GM23338 (cell line): Measurements from ENCODE around the gene ELFN1. TPM values are rescaled to one million over a fixed set of nuclear protein-coding genes. Genes with fewer than 3 reads are reported as not detected.

Experiments used
- ATAC-seq: fragments of 200-7000 bp; cut with Tn5 transposase; 3 replicates; pipeline ENCODE4 v1.9.1; 2020
- DNase-seq: peaks from one replicate; pipeline ENCODE4 v3.0.0-alpha.2; 2015; ENCODE audit warnings: low spot score
- H2AFZ ChIP-seq: fragments of 200-600 bp; sonication (generic); 2 replicates; pipeline ENCODE4 v1.8.0; 2016; ENCODE audit warnings: antibody characterized with exemption, mild to moderate bottlenecking, moderate library complexity
- H3F3A ChIP-seq: fragments of 200-600 bp; sonication (generic); replicated peaks from 2 replicates; pipeline ENCODE4 v1.8.0; 2017; ENCODE audit warnings: antibody characterized with exemption, mixed run types, low read depth
- H3K27ac ChIP-seq: fragments of 200-600 bp; sonication (generic); 2 replicates; pipeline ENCODE4 v1.6.1; 2016; ENCODE audit warnings: low read depth
- H3K27me3 ChIP-seq: fragments of 200-600 bp; sonication (generic); 2 replicates; pipeline ENCODE4 v1.8.0; 2016; ENCODE audit warnings: mild to moderate bottlenecking, mixed run types, moderate library complexity; ENCODE audit not compliant: insufficient read depth
- H3K36me3 ChIP-seq: fragments of 200-600 bp; sonication (generic); 2 replicates; pipeline ENCODE4 v1.8.0; 2016; ENCODE audit warnings: mild to moderate bottlenecking; ENCODE audit not compliant: insufficient read depth
- H3K4me1 ChIP-seq: fragments of 200-600 bp; sonication (generic); 2 replicates; pipeline ENCODE4 v1.8.0; 2016; ENCODE audit warnings: mild to moderate bottlenecking, moderate library complexity; ENCODE audit not compliant: insufficient read depth
- H3K4me2 ChIP-seq: fragments of 200-600 bp; sonication (generic); 2 replicates; pipeline ENCODE4 v1.7.1; 2017; ENCODE audit warnings: mixed run types
- H3K4me3 ChIP-seq: fragments of 200-600 bp; sonication (generic); 2 replicates; pipeline ENCODE4 v1.6.1; 2016; ENCODE audit warnings: mixed run types
- H3K79me2 ChIP-seq: fragments of 200-600 bp; sonication (generic); replicated peaks from 2 replicates; pipeline ENCODE4 v1.8.0; 2017; ENCODE audit warnings: mild to moderate bottlenecking; ENCODE audit not compliant: insufficient read depth
- H3K9me2 ChIP-seq: fragments of 200-600 bp; sonication (generic); 2 replicates; pipeline ENCODE4 v1.8.0; 2017; ENCODE audit not compliant: insufficient read depth
- H4K20me1 ChIP-seq: fragments of 200-600 bp; sonication (generic); replicated peaks from 2 replicates; pipeline ENCODE4 v1.8.0; 2017; ENCODE audit warnings: mild to moderate bottlenecking; ENCODE audit not compliant: insufficient read depth
- H3K27ac Mint-ChIP-seq: 2 replicates; pipeline ENCODE4 v1.8.0; 2020; ENCODE audit warnings: inconsistent platforms, mild to moderate bottlenecking, moderate library complexity, mixed read lengths
- H3K27me3 Mint-ChIP-seq: 3 replicates; pipeline ENCODE4 v1.8.0; 2022; ENCODE audit warnings: low read depth, mild to moderate bottlenecking, moderate library complexity, mixed read lengths, inconsistent platforms; ENCODE audit not compliant: insufficient read depth, poor library complexity
- H3K36me3 Mint-ChIP-seq: 3 replicates; pipeline ENCODE4 v1.8.0; 2021; ENCODE audit warnings: low read depth, mild to moderate bottlenecking, inconsistent platforms, moderate library complexity, mixed read lengths
- H3K4me1 Mint-ChIP-seq: 3 replicates; pipeline ENCODE4 v1.8.0; 2020; ENCODE audit warnings: mild to moderate bottlenecking, inconsistent platforms, mixed read lengths
- H3K4me3 Mint-ChIP-seq: 3 replicates; pipeline ENCODE4 v1.8.0; 2021; ENCODE audit warnings: moderate library complexity, mild to moderate bottlenecking, inconsistent platforms, mixed read lengths
- H3K9me3 Mint-ChIP-seq: 3 replicates; pipeline ENCODE4 v1.8.0; 2020; ENCODE audit warnings: moderate library complexity, mild to moderate bottlenecking, inconsistent platforms, mixed read lengths
- CREB1 ChIP-seq: fragments of 250-450 bp; sonication (Bioruptor Pico); IDR thresholded peaks from 2 replicates; pipeline ENCODE4 v1.5.0; 2020; ENCODE audit warnings: low read depth, mild to moderate bottlenecking, moderate library complexity
- EZH2 ChIP-seq: fragments of 200-600 bp; sonication (generic); IDR thresholded peaks from one replicate; pipeline ENCODE4 v1.8.0; 2017; ENCODE audit warnings: antibody characterized with exemption, mild to moderate bottlenecking, low read depth; ENCODE audit not compliant: unreplicated experiment
- EZH2phosphoT487 ChIP-seq: fragments of 200-600 bp; sonication (generic); IDR thresholded peaks from one replicate; pipeline ENCODE4 v1.8.1; 2018; ENCODE audit warnings: antibody characterized with exemption; ENCODE audit not compliant: unreplicated experiment
- JUNB ChIP-seq: IDR thresholded peaks from one replicate; pipeline ENCODE4 v1.6.1; 2016; ENCODE audit warnings: antibody characterized with exemption; ENCODE audit not compliant: unreplicated experiment
- NANOG ChIP-seq: IDR thresholded peaks from 2 replicates; pipeline ENCODE4 v1.6.1; 2016; ENCODE audit warnings: antibody characterized with exemption, borderline replicate concordance
- ZNF114 ChIP-seq: fragments of 250-450 bp; sonication (Bioruptor Pico); IDR thresholded peaks from 2 replicates; pipeline ENCODE4 v1.5.0; 2020; ENCODE audit warnings: mild to moderate bottlenecking, moderate library complexity
- ZNF331 ChIP-seq: fragments of 250-450 bp; sonication (Bioruptor Pico); IDR thresholded peaks from 2 replicates; pipeline ENCODE4 v1.5.0; 2020; ENCODE audit warnings: low read depth, mild to moderate bottlenecking, moderate library complexity
- polyA plus RNA-seq: library from polyadenylated mRNA; unstranded; fragments of >200 nt; fragmentation: Nextera tagmentation; extraction: Ambion mirVana; gene quantifications from 2 replicates; pipeline ENCODE4 v1.2.1, GENCODE V29; 2016
- total RNA-seq: library from RNA; depleted of rRNA; stranded (reverse); fragments of >200 nt; shearing (Covaris generic); gene quantifications from 2 replicates; pipeline ENCODE4 v1.2.3, GENCODE V29; 2014
- TF ChIP-seq, protein P1 (sequence below): IDR thresholded peaks from 2 replicates; pipeline ENCODE4 v1.6.1; 2016; ENCODE audit warnings: antibody characterized with exemption
- TF ChIP-seq, protein P2 (sequence below), 2 experiments: fragments of 200-600 bp in 1 of 2; sonication (generic) in 1 of 2; conservative IDR thresholded peaks; 2 replicates each; pipeline versions ENCODE4 v1.5.1 to v1.6.1; 2016 to 2017; ENCODE audit warnings: antibody characterized with exemption in 2 of 2, low read depth in 2 of 2, mild to moderate bottlenecking in 2 of 2, moderate library complexity in 1 of 2
- TF ChIP-seq, protein P3 (sequence below): IDR thresholded peaks from one replicate; pipeline ENCODE4 v1.6.1; 2018; ENCODE audit warnings: antibody characterized with exemption; ENCODE audit not compliant: unreplicated experiment

Gene ELFN1
- total and polyA plus RNA-seq, 2 experiments from 2014 or later, result 0.08 to 3.5 TPM

DNA sequence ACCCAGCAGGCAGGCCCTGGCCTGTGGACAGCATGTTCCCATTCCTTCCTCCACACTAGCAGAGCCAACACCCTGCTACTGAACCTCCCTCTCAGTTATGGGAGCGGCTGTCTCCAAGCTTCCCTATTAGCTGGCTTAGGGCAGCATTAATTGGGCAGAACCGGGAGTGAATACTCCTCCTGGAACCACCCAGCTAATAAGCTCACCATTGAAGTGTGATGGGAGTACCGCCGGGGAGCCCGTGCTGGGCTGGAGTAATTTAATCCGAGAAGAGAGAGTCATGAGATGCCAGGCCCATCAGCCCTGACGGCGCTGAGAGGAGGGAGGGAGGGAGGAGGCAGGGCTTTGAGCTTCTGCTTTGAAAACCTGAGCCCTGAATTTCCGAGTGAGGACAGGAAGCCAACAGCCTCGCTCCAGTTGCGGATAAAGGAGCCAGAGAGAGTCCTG is 31.8 kb upstream of the ELFN1 start:
- Mint-ChIP-seq H3K27me3 (peaks cover 4% of the 10 kb centered on the region), H3K4me1 (no peaks in the 10 kb centered on the region; the same call in 2 of the 3 replicates), H3K4me3 (no peak overlapping the region), H3K27ac (no peak overlapping the region), H3K36me3 (peaks cover 10% of the 10 kb centered on the region; the same call in 2 of the 3 replicates), H3K9me3 (peaks cover 28% of the 10 kb centered on the region)
- no peaks in the 10 kb centered on the region for H3K9me2 ChIP-seq
- DNase-seq (peak; percentile 49), ATAC-seq (peak; percentile 73)
- H3K79me2 ChIP-seq, result no peaks in the 10 kb centered on the region
- H3F3A ChIP-seq, result no peaks in the 10 kb centered on the region
- H3K4me1 ChIP-seq, result no peaks in the 10 kb centered on the region
- no peaks in the 10 kb centered on the region for H4K20me1 ChIP-seq
- H3K4me2 ChIP-seq, result no peak overlapping the region
- peaks cover 5% of the 10 kb centered on the region; the same call in 1 of the 2 replicates for H3K36me3 ChIP-seq
- no peak overlapping the region for H3K4me3 ChIP-seq
- H3K27ac ChIP-seq, result no peak overlapping the region
- H3K27me3 ChIP-seq, result no peaks in the 10 kb centered on the region
- TF ChIP-seq, protein P1, sequence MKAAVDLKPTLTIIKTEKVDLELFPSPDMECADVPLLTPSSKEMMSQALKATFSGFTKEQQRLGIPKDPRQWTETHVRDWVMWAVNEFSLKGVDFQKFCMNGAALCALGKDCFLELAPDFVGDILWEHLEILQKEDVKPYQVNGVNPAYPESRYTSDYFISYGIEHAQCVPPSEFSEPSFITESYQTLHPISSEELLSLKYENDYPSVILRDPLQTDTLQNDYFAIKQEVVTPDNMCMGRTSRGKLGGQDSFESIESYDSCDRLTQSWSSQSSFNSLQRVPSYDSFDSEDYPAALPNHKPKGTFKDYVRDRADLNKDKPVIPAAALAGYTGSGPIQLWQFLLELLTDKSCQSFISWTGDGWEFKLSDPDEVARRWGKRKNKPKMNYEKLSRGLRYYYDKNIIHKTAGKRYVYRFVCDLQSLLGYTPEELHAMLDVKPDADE, result no peak
- TF ChIP-seq NANOG (no peak), EZH2phosphoT487 (no peak), EZH2 (no peak)
- 0 out of 2 replicates have a peak overlapping the region, but pooled peaks have one; percentile 32 for H2AFZ ChIP-seq

DNA sequence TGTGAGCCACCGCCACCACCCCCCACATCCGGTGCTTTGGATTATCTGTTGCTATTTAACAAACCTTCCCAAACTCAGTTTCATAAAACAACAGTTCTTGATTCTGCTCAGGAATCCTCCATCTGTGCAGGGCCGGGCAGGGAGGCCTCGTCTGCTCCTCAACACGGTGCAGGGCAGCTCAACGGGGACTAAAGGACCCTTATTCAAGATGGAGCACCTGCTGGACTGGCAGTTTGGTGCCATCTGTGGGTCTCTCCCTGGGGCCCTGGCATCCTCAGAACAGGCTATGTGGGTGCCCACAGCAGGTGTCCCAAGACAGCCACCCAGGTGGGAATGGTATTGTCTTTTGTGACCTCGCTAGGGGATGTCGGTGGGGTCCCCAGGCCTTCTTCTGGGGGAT is 31.0 kb upstream of the ELFN1 start:
- no peaks in the 10 kb centered on the region for H3K4me1 ChIP-seq
- ATAC-seq (no peak), DNase-seq (no peak)
- no peak for TF ChIP-seq EZH2phosphoT487
- TF ChIP-seq, protein P2, sequence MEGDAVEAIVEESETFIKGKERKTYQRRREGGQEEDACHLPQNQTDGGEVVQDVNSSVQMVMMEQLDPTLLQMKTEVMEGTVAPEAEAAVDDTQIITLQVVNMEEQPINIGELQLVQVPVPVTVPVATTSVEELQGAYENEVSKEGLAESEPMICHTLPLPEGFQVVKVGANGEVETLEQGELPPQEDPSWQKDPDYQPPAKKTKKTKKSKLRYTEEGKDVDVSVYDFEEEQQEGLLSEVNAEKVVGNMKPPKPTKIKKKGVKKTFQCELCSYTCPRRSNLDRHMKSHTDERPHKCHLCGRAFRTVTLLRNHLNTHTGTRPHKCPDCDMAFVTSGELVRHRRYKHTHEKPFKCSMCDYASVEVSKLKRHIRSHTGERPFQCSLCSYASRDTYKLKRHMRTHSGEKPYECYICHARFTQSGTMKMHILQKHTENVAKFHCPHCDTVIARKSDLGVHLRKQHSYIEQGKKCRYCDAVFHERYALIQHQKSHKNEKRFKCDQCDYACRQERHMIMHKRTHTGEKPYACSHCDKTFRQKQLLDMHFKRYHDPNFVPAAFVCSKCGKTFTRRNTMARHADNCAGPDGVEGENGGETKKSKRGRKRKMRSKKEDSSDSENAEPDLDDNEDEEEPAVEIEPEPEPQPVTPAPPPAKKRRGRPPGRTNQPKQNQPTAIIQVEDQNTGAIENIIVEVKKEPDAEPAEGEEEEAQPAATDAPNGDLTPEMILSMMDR (conservative IDR thresholded peaks at IDR 0.05; ENCODE audit: low read depth in 2 of 2), result no peak
- no peak overlapping the region for H3K27ac ChIP-seq
- no peak overlapping the region for H3K4me3 Mint-ChIP-seq
- no peaks in the 10 kb centered on the region; the same call in 2 of the 3 replicates for H3K4me1 Mint-ChIP-seq
- H3K27me3 Mint-ChIP-seq, result peaks cover 4% of the 10 kb centered on the region
- no peak overlapping the region for H3K4me2 ChIP-seq
- H3F3A ChIP-seq, result no peaks in the 10 kb centered on the region
- no peaks in the 10 kb centered on the region for H4K20me1 ChIP-seq
- no peak overlapping the region for H3K27ac Mint-ChIP-seq
- no peak overlapping the region for H3K4me3 ChIP-seq
- no peaks in the 10 kb centered on the region for H3K79me2 ChIP-seq
- peaks cover 5% of the 10 kb centered on the region; the same call in 1 of the 2 replicates for H3K36me3 ChIP-seq
- peaks cover 28% of the 10 kb centered on the region for H3K9me3 Mint-ChIP-seq
- peaks cover 10% of the 10 kb centered on the region; the same call in 2 of the 3 replicates for H3K36me3 Mint-ChIP-seq
- H3K9me2 ChIP-seq, result no peaks in the 10 kb centered on the region
- no peaks in the 10 kb centered on the region for H3K27me3 ChIP-seq
- H2AFZ ChIP-seq, result no peak overlapping the region

DNA sequence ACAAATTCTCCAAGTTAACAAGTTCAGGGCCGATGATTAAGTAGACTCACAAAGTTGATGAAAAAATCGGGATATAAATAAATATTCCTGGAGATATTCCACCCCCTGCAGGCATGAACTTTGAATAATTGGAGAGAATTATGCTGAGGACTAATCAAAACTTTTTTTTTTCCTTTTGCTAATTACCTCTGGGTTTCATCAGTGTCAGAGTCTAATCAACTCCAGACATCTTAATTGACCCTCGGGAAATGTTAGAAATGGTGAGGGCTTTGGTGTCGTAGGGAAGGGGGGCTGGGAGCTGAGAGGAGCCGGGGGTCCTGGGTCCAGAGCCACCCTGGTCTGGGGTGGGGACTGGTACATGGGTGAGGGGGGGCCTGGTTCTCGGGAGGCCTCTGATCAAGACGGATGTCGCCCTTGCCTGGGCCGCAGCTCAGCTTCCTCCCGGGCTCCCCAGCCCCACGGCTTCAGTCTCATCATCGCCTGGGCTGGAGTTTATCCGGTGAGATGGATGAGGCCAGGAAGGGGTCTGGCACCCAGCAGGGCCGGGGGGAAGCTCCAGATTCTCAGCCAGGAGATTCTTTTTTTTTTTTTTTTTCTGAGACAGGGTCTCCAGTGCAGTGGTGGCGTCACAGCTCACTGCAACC is 30.4 kb upstream of the ELFN1 start:
- H3K4me1 Mint-ChIP-seq, result no peaks in the 10 kb centered on the region; the same call in 2 of the 3 replicates
- peaks cover 6% of the 10 kb centered on the region for H3K27me3 Mint-ChIP-seq
- no peaks in the 10 kb centered on the region for H3K9me2 ChIP-seq
- no peak overlapping the region for H3K4me3 Mint-ChIP-seq
- H3K79me2 ChIP-seq, result no peaks in the 10 kb centered on the region
- no peaks in the 10 kb centered on the region for H3K4me1 ChIP-seq
- peaks cover 28% of the 10 kb centered on the region for H3K9me3 Mint-ChIP-seq
- H4K20me1 ChIP-seq, result no peaks in the 10 kb centered on the region
- H3K27me3 ChIP-seq, result no peaks in the 10 kb centered on the region
- no peak overlapping the region for H3K4me3 ChIP-seq
- H3K27ac Mint-ChIP-seq, result no peak overlapping the region
- ATAC-seq, result no peak
- no peak overlapping the region for H3K4me2 ChIP-seq
- H3K27ac ChIP-seq, result no peak overlapping the region
- H3K36me3 ChIP-seq, result peaks cover 5% of the 10 kb centered on the region; the same call in 1 of the 2 replicates
- H2AFZ ChIP-seq, result no peak overlapping the region
- no peaks in the 10 kb centered on the region for H3F3A ChIP-seq
- peaks cover 10% of the 10 kb centered on the region; the same call in 2 of the 3 replicates for H3K36me3 Mint-ChIP-seq
- DNase-seq, result no peak
- no peak for TF ChIP-seq ZNF331
- no peak for TF ChIP-seq CREB1 (CRISPR knock-in tag)
- no peak for TF ChIP-seq NANOG
- TF ChIP-seq, protein P3, sequence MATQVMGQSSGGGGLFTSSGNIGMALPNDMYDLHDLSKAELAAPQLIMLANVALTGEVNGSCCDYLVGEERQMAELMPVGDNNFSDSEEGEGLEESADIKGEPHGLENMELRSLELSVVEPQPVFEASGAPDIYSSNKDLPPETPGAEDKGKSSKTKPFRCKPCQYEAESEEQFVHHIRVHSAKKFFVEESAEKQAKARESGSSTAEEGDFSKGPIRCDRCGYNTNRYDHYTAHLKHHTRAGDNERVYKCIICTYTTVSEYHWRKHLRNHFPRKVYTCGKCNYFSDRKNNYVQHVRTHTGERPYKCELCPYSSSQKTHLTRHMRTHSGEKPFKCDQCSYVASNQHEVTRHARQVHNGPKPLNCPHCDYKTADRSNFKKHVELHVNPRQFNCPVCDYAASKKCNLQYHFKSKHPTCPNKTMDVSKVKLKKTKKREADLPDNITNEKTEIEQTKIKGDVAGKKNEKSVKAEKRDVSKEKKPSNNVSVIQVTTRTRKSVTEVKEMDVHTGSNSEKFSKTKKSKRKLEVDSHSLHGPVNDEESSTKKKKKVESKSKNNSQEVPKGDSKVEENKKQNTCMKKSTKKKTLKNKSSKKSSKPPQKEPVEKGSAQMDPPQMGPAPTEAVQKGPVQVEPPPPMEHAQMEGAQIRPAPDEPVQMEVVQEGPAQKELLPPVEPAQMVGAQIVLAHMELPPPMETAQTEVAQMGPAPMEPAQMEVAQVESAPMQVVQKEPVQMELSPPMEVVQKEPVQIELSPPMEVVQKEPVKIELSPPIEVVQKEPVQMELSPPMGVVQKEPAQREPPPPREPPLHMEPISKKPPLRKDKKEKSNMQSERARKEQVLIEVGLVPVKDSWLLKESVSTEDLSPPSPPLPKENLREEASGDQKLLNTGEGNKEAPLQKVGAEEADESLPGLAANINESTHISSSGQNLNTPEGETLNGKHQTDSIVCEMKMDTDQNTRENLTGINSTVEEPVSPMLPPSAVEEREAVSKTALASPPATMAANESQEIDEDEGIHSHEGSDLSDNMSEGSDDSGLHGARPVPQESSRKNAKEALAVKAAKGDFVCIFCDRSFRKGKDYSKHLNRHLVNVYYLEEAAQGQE, result no peak
- no peak for TF ChIP-seq EZH2phosphoT487
- TF ChIP-seq, protein P1, result no peak
- TF ChIP-seq JUNB, result no peak
- TF ChIP-seq ZNF114 (CRISPR knock-in tag), result no peak
